NCI-H2196 treated with DMSO at 0.1 percent for 48 hours (cell line): ENCODE results near the gene ARHGAP20.

ENCODE experiments used
- DNase-seq: peaks from one replicate; lab custom pipeline; 2025; ENCODE audit not compliant: unreplicated experiment; lab: John Stamatoyannopoulos, UW

The ARHGAP20 gene

GRCh38 chr11:110720431-110721275 lies 8.4 kb upstream of the ARHGAP20 start:
- no peak for DNase-seq

GRCh38 chr11:110716361-110716760 lies 4.1 kb upstream of the ARHGAP20 start:
- no peak for DNase-seq

- no peak for DNase-seq
Measured at GRCh38 chr11:110715541-110715940, 3.3 kb upstream of the ARHGAP20 start.

DNA sequence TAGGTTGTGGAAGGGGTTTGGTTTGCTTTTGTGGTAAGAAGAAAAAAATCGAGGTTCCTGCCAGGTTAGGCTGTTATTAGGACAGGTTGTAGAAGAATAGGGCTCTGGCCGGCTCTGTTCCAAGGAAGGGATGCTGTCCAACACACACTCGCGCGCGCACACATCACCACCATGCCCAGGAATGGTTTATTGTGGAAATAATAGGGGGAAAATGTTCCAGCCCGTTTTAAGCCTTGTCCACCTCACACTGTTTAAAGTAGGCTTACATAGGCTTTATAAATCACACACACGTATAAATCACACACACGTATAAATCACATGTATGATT lies 1.2 kb upstream of the ARHGAP20 start:
- DNase-seq = no peak

GRCh38 chr11:110712659-110713448 lies 617 bp upstream of the ARHGAP20 start:
- no peak for DNase-seq

- DNase-seq = no peak
Measured at GRCh38 chr11:110711448-110711775, 825 bp downstream of the ARHGAP20 start.

- DNase-seq = no peak
Measured at GRCh38 chr11:110710628-110711381, 1.4 kb downstream of the ARHGAP20 start.

- no peak for DNase-seq
Measured at GRCh38 chr11:110704210-110704864, 7.9 kb downstream of the ARHGAP20 start.

GRCh38 chr11:110691926-110692325 lies 20.3 kb downstream of the ARHGAP20 start:
- no peak for DNase-seq

- DNase-seq = no peak
Measured at GRCh38 chr11:110689306-110689705, 22.9 kb downstream of the ARHGAP20 start.

- DNase-seq = no peak
Measured at GRCh38 chr11:110679323-110679975, 32.8 kb downstream of the ARHGAP20 start.

DNA sequence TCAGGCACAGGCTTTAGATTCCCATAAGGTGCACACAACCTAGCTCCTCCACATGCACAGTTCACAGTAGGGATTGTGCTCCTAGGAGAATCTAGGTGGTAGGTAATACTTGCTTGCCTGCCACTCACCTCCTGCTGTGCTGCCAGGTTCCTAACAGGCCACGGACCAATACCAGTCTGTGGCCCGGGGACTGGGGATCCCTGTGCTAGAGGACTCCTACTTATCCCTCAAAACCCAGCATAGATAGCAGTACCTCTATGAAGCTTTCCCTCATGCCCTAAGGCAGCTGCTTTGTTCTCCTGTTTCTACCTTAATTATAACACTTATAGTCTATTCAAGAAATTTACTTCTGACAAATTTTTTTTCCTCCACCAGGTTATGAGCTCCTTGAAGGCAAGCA lies 36.7 kb downstream of the ARHGAP20 start:
- DNase-seq = no peak

- DNase-seq = no peak
Measured at GRCh38 chr11:110665689-110666465, 46.4 kb downstream of the ARHGAP20 start.

- no peak for DNase-seq
Measured at GRCh38 chr11:110655967-110656366, 56.3 kb downstream of the ARHGAP20 start.

GRCh38 chr11:110654456-110654855 lies 57.8 kb downstream of the ARHGAP20 start:
- no peak for DNase-seq

GRCh38 chr11:110645253-110645652 lies 67.0 kb downstream of the ARHGAP20 start:
- DNase-seq = no peak

- no peak for DNase-seq
Measured at GRCh38 chr11:110634370-110634769, 77.9 kb downstream of the ARHGAP20 start.

DNA sequence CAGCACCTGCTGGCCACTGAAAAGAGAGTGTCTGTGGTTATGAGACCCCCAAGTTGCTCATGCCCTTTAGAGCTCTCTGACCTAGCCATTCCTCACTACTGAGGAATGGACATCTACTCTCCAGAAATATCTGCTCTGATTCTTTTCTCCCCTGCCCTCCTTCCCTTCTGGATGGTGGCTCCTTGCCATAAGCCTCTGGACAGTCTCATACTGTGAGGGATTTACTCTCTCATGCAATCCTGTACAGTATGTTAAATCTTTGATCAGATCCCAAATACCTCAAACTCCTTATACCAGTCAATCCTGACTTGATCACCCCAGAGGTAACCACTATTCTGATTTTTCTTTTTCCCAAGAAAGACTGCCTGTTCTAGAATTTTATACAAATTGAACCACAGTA lies 80.7 kb downstream of the ARHGAP20 start:
- DNase-seq = no peak

GRCh38 chr11:110629594-110629993 lies 82.6 kb downstream of the ARHGAP20 start:
- DNase-seq = no peak

DNA sequence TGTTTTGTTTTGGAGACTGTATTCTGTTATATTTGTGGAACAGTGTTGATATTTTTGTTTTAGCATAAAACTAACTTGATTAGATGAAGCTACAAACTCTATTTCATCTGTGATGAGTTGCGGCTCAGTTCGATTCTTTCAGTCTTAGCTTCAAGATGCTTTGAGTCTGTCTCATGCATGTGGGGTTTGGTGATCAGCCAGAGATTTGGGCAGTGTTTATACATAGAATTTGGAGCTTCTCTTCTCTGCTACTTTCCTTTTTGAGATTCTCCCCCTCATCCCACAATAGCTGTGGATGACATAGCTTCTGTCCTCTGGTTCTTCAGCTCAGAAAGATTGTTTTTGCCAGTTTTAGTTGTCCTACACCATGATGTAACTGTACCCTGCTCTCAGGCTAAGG lies 90.4 kb downstream of the ARHGAP20 start:
- DNase-seq = no peak
